ENCODE data around the gene AKAP6.

The AKAP6 gene

GRCh38 chr14:32662211-32662610 lies 333.1 kb downstream of the AKAP6 start:
- no peak overlapping the region for H3K4me3 ChIP-seq
- DNase-seq (ENCODE audit: low spot score) = no peak
- TF ChIP-seq, protein P1, sequence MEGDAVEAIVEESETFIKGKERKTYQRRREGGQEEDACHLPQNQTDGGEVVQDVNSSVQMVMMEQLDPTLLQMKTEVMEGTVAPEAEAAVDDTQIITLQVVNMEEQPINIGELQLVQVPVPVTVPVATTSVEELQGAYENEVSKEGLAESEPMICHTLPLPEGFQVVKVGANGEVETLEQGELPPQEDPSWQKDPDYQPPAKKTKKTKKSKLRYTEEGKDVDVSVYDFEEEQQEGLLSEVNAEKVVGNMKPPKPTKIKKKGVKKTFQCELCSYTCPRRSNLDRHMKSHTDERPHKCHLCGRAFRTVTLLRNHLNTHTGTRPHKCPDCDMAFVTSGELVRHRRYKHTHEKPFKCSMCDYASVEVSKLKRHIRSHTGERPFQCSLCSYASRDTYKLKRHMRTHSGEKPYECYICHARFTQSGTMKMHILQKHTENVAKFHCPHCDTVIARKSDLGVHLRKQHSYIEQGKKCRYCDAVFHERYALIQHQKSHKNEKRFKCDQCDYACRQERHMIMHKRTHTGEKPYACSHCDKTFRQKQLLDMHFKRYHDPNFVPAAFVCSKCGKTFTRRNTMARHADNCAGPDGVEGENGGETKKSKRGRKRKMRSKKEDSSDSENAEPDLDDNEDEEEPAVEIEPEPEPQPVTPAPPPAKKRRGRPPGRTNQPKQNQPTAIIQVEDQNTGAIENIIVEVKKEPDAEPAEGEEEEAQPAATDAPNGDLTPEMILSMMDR (IDR thresholded peaks at IDR 0.05) = no peak
- no peak overlapping the region for H3K27ac ChIP-seq

- H3K27ac ChIP-seq = no peak overlapping the region
- DNase-seq (ENCODE audit: low spot score) = no peak
- TF ChIP-seq, protein P1 (IDR thresholded peaks at IDR 0.05) = no peak
- no peak overlapping the region for H3K4me3 ChIP-seq
Observed at GRCh38 chr14:32666308-32666707, 337.2 kb downstream of the AKAP6 start.

DNA sequence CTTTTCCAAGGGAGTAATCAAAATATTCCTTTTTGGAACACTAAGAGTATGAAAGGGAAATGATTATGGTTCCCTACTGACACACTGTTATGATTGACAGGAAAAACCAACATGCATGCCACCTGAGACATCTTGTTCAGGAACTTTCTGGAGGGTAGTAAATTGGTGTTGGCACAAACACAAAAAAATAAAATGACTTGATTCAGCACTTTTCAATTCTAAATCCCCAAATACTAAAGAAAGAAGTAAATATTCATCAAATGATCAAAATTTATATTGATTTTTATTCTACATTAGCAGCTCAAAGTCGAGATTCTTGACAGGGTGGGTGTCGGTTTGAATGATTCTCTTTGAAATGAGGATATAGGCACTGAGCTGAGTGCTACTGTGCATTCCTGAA lies 338.2 kb downstream of the AKAP6 start:
- no peak overlapping the region for H3K27ac ChIP-seq
- H3K4me3 ChIP-seq = no peak overlapping the region
- TF ChIP-seq, protein P1 (IDR thresholded peaks at IDR 0.05) = no peak
- no peak for DNase-seq (ENCODE audit: low spot score)

GRCh38 chr14:32667791-32668190 lies 338.7 kb downstream of the AKAP6 start:
- no peak for DNase-seq (ENCODE audit: low spot score)
- H3K4me3 ChIP-seq = no peak overlapping the region
- TF ChIP-seq, protein P1 (IDR thresholded peaks at IDR 0.05) = no peak
- H3K27ac ChIP-seq = no peak overlapping the region

DNA sequence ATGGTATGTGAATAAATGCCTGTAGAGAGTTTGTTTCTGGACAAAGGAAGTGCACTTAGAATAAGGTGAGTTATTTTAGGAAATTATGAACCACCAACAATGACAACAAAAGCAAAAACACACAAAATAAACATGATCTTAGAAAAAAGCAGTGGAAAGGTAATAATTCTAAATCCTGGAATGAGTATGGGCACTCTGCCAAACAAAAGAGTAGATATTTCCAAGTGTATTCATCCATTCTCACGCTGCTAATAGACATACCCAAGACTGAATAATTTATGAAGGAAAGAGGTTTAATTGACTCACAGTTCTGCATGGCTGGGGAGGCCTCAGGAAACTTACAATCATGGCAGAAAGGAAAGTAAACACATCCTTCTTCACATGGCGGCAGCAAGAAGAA lies 340.3 kb downstream of the AKAP6 start:
- Histone ChIP-seq H3K4me3 (no peak overlapping the region), H3K27ac (no peak overlapping the region)
- TF ChIP-seq, protein P1 (IDR thresholded peaks at IDR 0.05) = no peak
- no peak for DNase-seq (ENCODE audit: low spot score)

GRCh38 chr14:32675433-32675832 lies 346.3 kb downstream of the AKAP6 start:
- Histone ChIP-seq H3K4me3 (no peak overlapping the region), H3K27ac (peak overlapping the region; percentile 38 to 57)
- DNase-seq (ENCODE audit: low spot score) = no peak
- TF ChIP-seq, protein P1 (IDR thresholded peaks at IDR 0.05) = no peak

GRCh38 chr14:32677129-32677780 lies 348.2 kb downstream of the AKAP6 start:
- H3K4me3 ChIP-seq = no peak overlapping the region
- H3K27ac ChIP-seq = no peak overlapping the region
- DNase-seq (ENCODE audit: low spot score) = no peak
- TF ChIP-seq, protein P1 (IDR thresholded peaks at IDR 0.05) = no peak

Data from coronary artery (tissue), 2 donors.